DMS114 treated with DMSO at 0.1 percent for 48 hours (cell line): ENCODE data around the gene CDKL2.
"Not testable (repeated sequence)": the region's sequence is repeated elsewhere in the genome, so short reads cannot be mapped to it uniquely, and the experiment has no call there.

ENCODE experiments used
- DNase-seq: peaks from one replicate; lab custom pipeline; 2025; ENCODE audit not compliant: unreplicated experiment; lab: John Stamatoyannopoulos, UW

CDKL2 gene

DNA sequence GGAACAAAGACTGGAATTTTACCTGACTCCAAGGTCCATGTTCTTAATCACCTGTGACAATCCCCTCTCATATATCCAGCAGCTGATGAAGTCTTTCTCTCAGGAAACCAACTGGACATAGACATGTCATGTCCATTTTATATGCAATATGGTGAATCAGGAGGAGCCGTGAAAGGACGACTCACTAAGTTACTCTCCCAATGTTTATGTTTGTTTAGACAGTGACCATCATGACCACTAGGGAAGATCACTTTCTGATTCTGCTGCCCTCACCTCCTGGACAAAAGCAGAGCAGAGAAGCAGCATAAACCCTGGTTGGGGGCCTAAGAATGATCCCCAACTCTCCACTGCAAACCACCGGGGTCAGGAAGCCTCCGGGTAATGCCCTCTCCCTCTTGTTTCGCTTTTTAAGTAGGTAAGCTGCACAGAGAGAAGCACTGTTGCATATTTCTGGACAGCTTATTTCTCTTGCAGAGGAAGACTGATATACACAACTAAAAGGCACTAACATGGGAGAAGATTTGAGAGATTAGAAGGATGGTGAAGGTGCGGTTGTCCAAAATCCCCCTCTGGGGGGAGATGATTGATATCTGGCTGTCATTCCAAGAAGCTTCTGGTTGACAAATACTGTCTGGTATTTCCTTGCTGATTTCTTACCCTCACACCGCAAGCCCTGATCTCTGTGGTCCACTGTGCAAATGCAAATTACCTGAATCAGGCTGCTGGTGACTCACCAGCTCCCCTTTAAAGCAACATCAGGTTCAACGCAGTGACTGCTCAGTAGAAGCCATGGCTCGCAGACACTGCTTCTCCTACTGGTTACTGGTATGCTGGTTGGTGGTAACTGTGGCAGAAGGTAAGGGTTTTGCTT, 74.8 kb downstream of the CDKL2 start, which contains the start of gene ODAPH:
Gene ODAPH, plus strand, starts transcription at position 773 of the 871 bp plus-strand sequence. Its CDS starts 17 bp downstream, at position 790.
- DNase-seq = no peak

DNA sequence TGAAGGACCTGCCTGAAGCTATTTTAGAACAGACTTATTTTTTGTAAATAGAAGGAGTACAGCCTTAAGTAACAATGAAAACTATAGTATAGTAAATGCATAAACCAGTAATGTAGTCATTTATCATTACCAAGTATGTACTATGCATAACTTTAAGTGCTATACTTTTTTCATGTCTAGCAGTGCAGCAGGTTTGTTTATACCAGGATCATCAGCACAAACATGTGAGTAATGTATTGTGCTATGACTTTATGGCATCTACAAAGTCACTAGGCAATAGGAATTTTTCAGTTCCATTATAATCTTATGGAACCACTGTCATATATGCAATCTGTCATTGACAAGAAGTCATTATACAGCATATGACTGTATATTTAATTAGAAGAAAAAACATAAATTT, 77.9 kb downstream of the CDKL2 start:
- DNase-seq = no peak

DNA sequence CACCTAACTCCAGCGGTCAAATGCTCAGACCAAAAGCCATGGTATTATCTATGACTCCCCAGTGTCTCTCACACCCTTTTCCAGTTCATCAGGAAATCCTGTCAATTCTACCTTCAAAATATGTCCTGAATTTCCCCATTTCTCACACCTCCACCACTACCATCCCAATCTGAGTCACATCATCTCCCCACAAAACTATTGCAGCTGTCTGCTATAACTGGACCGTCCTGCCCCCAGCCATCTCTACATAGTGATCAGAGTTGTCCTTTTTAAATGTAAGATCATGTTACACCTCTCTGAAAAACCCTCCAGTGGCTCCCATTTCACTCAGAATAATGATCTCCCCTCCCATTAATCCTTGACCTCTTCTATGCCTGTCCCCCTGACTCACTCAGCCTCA, 81.3 kb downstream of the CDKL2 start:
- DNase-seq = no peak

DNA sequence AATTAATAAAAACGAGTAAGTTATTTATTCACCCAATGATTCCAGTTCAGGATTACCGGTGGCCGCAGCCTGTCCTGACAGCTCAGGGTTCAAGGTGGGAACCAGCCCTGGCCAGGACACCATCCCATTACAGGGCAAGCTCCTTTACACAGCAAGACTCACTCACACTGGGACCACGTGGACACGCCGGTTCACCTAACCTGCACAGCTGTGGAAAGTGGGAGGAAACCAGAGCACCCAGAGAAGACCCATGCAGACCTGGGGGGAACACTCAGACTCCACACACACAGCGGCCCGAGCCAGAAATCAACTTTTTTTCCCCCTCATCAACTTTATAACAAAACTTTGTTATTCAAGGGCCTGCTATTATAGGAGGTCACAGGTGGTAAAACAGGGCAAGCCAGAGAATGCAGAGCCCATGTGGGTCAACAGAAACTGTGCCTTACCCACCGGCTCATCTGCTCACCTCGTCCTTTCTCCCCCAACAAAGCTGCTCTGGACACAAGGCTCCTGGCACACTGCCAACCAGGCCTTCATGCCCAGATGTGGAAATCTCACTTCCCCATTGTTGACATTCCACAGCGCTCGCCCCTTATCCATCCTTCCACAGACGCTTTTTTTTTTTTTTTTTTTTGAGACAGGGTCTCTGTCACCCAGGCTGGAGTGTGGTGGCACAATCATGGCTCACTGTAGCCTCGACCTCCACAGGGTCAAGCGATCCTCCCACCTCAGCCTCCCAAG, 82.5 kb downstream of the CDKL2 start:
- no peak for DNase-seq

DNA sequence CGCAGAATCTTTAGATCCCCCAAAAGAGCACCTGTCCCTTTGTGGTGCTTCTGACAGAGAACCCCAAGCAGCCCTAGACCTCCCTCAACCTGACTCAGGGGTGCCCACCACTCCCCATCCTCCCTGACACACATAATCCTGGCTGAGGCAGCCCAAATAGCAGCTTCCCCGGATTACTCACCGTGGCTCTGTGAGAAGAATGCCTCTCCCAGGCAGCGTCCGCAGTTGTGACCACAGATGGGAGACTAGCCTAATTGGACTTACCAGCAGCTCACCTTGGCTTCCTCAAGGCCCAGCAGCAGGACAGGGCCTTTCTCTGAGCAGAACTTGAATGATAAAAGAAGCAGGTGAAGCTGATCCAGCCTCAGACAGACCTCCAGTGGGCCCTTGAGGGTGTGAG, 84.8 kb downstream of the CDKL2 start:
- DNase-seq = no peak

DNA sequence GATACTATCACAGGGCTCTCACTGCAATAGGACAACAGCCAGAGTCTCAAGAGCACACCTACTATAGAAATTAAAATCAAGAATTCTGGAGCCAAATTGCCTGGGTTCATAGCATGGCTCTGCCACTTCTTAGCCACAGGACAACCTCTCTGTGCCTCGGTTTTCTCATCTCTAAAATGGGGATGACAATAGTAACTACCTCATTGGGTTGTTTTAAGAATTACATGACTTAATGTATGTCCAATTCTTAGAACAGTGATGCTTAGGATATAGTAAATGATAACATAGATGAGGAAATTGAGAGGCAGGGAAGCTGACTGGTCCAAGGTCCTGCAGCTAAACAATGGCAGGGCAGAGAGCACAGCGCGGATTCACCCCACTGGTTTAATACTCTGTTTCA, 85.5 kb downstream of the CDKL2 start:
- no peak for DNase-seq

DNA sequence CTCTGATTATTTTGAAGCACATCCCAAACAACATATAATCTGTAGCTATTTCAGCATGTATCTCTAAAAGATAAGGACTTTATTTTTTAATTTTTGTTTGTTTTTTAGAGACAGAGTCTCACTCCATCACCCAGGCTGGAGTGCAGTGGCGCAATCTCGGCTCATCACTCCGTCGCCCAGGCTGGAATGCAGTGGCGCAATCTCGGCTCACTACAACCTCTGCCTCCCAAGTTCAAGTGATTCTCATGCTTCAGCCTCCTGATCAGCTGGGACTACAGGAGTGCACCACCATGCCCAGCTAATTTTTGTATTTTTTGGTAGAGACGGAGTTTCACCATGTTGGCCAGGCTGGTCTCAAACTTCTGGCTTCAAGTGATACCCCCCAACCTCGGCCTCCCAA, 86.1 kb downstream of the CDKL2 start:
- DNase-seq = not testable (repeated sequence)

DNA sequence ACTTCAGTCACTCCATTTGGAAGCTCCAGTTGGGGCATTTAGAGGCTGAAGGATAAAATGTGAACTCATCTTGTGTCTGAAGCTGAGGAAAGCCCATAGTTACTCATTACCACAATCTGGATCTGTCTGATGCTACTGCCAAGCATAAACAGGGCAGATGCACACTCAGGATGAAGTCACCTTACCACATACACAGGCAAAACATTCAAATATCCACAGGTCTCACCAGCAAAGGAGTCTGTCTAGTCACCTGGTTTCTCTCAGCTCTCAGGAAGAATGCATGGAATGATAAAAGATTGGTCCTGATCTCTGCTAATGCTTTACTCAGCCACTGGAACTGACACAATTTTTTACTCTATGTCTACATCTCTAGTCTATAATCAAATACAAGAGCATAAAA, 87.5 kb downstream of the CDKL2 start:
- DNase-seq = no peak

DNA sequence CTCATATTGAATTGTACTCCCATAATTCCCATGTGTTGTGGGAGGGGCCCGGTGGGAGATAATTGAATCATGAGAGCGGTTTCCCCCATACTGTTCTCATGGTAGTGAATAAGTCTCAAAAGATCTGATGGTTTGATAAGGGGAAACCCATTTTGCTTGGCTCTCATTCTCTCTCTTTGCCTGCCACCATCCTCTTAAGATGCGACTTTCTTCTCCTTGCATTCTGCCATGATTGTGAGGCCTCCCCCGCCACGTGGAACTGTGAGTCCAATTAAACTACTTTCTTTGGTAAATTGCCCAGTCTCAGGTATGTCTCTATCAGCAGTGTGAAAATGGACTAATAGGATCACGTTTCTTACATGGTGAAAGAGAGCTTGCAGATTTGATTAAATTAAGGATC, 93.0 kb downstream of the CDKL2 start:
- DNase-seq = not testable (repeated sequence)

DNA sequence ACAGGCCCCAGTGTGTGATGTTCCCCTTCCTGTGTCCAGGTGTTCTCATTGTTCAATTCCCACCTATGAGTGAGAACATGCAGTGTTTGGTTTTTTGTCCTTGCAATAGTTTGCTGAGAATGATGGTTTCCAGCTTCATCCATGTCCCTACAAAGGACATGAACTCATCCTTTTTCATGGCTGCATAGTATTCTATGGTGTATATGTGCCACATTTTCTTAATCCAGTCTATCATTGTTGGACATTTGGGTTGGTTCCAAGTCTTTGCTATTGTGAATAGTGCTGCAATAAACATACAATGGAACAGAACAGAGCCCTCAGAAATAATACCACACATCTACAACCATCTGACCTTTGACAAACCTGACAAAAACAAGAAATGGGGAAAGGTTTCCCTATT, 96.4 kb downstream of the CDKL2 start:
- DNase-seq = not testable (repeated sequence)

DNA sequence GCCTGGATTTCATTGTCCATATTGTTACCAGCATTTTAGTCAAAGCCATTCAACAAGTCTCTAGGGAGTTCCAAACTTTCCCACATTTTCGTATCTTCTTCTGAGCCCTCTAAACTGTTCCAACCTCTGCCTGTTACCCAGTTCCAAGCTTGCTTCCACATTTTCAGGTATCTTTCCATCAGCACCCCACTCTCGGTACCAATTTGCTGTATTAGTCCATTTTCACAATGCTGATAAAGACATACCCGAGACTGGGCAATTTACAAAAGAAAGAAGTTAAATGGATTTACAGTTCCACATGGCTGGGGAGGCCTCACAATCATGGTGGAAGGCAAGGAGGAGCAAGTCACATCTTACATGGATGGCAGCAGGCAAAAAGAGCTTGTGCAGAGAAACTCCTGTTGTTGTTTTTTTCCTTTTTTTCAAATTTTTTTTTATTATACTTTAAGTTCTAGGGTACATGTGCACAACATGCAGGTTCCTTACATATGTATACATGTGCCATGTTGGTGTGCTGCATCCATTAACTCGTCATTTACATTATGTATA, 96.9 kb downstream of the CDKL2 start:
- DNase-seq = not testable (repeated sequence)

DNA sequence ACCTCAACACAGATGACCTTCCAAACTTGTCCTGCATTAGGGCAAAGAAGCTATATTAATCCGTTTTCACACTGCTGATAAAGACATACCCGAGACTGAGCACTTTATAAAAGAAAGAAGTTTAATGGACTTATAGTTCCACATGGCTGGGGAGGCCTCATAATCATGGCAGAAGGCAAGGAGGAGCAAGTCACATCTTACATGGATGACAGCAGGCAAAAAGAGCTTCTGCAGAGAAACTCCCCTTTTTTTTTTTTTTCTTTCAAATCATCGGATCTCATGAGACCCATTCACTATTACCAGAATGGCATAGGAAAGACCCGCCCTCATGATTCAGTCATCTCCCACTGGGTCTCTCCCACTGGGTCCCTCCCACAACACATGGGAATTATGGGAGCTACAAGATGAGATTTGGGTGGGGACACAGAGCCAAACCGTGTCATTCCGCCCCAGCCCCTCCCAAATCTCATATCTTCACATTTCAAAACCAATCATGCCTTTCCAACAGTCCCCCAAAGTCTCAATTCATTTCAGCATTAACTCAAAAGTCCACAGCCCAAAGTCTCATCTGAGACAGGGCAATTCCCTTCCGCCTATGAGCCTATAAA, 98.7 kb downstream of the CDKL2 start:
- not testable (repeated sequence) for DNase-seq

DNA sequence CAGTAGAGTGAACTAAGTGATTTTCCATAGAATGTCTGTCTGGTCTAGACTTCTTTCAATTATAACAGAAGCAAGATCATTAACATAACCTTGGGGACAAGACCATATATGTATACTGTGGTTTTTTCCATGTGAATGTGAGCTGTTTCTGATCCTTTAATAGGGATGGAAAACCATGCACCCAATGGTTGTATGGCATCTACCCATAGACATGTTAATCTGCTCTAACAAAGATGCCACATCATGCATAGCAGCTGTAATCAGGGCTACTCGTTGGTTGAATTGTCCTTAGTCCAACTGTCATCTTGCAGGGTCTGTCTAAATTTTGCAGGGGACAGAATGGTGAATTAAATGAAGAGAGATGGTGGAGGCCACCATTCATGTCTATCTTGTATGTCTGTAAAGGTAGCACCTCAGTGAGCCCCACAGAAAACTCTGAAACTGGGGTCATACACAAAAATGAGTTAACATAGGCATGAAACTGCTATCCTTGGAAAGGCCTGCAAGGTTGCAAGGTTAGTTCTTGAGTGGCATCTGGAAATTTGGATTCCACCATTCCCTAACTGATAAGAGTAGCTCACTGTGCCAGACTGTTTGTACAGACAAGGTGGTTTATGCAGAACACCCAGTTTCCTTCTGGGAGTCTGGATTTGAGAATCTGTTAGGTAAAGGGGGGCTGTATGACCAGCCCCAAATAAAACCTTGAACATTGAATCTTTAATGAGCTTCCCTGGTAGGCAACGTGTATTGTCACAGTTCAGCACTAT, 99.6 kb downstream of the CDKL2 start:
- no peak for DNase-seq
